ENCODE results near the gene MOB2. TPM values are rescaled to one million over a fixed set of nuclear protein-coding genes. Genes with fewer than 3 reads are reported as not detected.

The MOB2 gene
- total RNA-seq, 4 donors from 2014 or later: 34.7 to 50.4 (median 40.5) TPM

DNA sequence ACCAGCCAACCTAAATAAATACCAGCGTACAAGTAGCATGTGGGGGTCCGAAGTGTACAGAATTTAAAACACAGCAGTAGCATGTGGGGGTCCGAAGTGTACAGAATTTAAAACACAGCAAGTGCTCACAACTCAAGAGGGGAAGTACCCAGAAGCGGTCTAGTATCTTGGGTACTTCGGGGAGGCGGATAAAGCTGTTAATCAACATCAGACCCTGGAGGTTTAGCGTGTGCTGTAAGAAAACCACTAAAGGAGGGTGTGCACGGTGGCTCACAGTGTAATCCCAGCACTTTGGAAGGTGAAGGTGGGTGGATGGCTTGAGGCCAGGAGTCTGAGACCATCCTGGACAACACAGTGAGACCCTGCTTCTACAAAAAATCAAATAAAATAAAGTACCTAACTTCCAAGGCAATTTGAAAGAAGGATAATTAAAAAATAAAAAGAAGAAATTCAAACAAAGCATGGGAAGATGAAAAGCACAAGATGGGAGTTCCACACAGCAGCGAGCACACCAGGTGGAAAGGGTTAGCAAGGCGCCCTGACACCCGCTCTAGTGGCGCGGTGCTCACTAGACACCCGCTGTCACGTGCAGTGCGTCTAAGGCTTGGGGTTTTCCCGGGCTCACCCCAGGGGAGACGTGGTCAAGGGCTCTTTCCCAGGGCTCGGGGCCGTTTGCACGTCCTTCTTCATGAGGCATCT lies 35.0 kb upstream of the MOB2 start:
- H3K27me3 ChIP-seq: no peaks in the 10 kb centered on the region
- peak in 2 of 3 donors; percentile 75 to 78 for DNase-seq
- no peaks in the 10 kb centered on the region for H3K9me3 ChIP-seq
- H3K27ac ChIP-seq: peak overlapping the region in 1 of 4 donors; percentile 38
- TF ChIP-seq POLR2A (IDR thresholded peaks at IDR 0.05): no peak
- TF ChIP-seq, protein P1, sequence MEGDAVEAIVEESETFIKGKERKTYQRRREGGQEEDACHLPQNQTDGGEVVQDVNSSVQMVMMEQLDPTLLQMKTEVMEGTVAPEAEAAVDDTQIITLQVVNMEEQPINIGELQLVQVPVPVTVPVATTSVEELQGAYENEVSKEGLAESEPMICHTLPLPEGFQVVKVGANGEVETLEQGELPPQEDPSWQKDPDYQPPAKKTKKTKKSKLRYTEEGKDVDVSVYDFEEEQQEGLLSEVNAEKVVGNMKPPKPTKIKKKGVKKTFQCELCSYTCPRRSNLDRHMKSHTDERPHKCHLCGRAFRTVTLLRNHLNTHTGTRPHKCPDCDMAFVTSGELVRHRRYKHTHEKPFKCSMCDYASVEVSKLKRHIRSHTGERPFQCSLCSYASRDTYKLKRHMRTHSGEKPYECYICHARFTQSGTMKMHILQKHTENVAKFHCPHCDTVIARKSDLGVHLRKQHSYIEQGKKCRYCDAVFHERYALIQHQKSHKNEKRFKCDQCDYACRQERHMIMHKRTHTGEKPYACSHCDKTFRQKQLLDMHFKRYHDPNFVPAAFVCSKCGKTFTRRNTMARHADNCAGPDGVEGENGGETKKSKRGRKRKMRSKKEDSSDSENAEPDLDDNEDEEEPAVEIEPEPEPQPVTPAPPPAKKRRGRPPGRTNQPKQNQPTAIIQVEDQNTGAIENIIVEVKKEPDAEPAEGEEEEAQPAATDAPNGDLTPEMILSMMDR (IDR thresholded peaks at IDR 0.05): no peak
- H3K4me3 ChIP-seq: no peak overlapping the region
- no peaks in the 10 kb centered on the region for H3K36me3 ChIP-seq
- peaks cover 0 to 10% (median 2%) of the 10 kb centered on the region in 4 donors for H3K4me1 ChIP-seq

DNA sequence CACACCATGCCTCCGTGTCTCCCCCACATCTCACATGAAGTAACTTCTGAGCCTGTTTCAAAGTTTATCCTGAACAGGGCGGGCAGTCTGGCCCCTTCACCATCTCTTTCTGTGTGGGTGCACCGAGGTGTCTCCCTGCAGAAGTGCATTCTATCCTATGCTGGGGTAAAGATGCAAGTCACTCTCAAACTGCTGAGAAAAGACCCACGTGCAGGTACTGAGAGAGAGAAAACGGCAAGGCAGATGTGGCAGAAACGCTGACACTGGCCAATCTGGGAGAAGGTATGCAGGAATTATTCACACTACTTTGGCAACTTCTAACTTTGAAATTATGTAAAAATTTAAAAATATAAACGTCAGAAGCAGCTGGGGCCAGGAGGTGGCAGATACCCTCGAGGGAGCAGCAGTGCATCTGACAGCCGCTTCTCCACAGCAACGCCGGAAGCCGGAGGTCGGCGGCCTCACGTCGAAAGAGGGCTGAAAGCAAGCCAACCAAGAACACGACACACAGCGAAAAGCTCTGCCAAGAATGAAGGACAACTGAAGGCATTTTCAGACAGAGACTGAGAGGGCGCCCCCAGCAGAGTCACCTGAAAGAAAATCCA lies 34.2 kb upstream of the MOB2 start:
- peak in 1 of 3 donors; percentile 34 for DNase-seq
- no peak overlapping the region for H3K4me3 ChIP-seq
- H3K27me3 ChIP-seq: no peaks in the 10 kb centered on the region
- H3K36me3 ChIP-seq: no peaks in the 10 kb centered on the region
- TF ChIP-seq, protein P1 (IDR thresholded peaks at IDR 0.05): no peak
- no peak for TF ChIP-seq POLR2A (IDR thresholded peaks at IDR 0.05)
- no peaks in the 10 kb centered on the region for H3K9me3 ChIP-seq
- H3K27ac ChIP-seq: peak overlapping the region in 1 of 4 donors; percentile 38
- H3K4me1 ChIP-seq: peaks cover 0 to 15% (median 7%) of the 10 kb centered on the region in 4 donors

DNA sequence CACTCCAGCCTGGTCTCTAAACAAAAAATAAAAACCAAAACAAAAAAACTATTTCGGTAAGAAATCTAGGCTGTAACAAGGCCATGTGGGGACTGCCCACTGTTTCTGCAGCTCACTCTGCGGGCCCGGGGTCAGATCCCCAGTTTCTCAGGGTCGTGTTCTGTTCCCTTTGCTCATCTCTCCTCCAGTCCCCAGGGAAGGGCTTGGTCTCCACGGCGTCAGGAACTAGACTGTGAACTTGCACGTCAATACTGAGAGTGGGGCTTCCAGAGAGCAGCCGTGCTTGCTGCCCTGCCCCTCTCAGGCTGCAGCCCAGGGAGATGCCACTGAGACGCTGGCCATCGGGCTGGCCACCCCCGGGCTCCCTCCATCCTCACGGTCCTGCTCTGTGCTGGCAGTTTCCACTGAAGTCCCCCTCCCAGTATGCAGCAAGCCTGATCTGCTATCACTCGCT lies 33.7 kb upstream of the MOB2 start:
- Histone ChIP-seq H3K4me3 (no peak overlapping the region), H3K9me3 (no peaks in the 10 kb centered on the region), H3K36me3 (no peaks in the 10 kb centered on the region), H3K27ac (no peak overlapping the region), H3K4me1 (peaks cover 0 to 20% (median 12%) of the 10 kb centered on the region in 4 donors), H3K27me3 (no peaks in the 10 kb centered on the region)
- no peak for TF ChIP-seq POLR2A (IDR thresholded peaks at IDR 0.05)
- TF ChIP-seq, protein P1 (IDR thresholded peaks at IDR 0.05): no peak
- no peak for DNase-seq

DNA sequence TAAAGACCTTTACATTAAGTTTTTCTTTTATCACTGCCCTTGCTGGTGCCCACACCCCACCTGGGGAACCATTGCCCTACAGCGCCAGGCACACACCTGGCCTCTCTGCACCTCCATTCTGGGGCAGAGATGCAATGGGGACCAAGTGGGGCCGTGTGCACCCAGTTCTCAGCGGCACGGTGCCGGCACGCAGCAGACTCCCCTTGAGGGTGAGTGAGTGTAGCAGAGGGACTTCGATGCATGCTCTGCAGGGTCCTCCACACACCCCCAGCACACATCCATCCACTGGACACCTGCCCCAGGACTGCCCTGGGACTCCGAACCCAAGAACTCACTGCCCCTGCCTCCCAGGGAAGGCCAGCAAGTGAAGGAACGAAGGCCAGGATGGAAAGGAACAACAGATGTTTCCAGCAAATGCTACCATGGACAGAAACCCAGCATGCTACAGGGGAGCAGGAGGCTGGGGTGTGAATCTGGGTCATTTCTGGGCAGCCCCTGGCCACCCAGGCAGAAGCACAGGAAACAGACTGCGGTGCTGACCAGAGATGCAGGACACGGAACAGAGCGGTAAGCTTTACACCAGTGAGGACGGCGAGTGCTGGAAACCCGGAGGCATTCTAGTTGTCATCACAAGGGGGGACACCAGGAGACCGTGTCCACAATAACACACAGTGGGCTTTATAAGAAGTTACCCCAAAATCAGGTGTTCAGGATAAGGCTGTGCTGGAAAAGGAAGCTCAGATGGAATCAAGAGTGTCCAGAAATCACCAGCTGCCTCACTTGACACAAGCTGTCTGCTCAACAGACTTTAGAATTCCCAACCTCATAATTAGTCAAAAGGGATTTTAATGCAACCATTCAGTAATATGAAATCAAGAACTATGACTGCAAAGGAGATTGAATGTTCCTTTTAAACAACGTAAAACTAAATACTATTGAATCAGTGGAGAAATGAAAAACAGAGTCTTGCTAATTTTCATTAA lies 32.7 kb upstream of the MOB2 start:
- H3K27ac ChIP-seq: no peak overlapping the region
- no peaks in the 10 kb centered on the region for H3K27me3 ChIP-seq
- TF ChIP-seq, protein P1 (IDR thresholded peaks at IDR 0.05): no peak
- no peak for TF ChIP-seq POLR2A (IDR thresholded peaks at IDR 0.05)
- DNase-seq: no peak
- no peaks in the 10 kb centered on the region for H3K9me3 ChIP-seq
- no peaks in the 10 kb centered on the region for H3K36me3 ChIP-seq
- no peak overlapping the region for H3K4me3 ChIP-seq
- H3K4me1 ChIP-seq: peaks cover 0 to 26% (median 18%) of the 10 kb centered on the region in 4 donors

DNA sequence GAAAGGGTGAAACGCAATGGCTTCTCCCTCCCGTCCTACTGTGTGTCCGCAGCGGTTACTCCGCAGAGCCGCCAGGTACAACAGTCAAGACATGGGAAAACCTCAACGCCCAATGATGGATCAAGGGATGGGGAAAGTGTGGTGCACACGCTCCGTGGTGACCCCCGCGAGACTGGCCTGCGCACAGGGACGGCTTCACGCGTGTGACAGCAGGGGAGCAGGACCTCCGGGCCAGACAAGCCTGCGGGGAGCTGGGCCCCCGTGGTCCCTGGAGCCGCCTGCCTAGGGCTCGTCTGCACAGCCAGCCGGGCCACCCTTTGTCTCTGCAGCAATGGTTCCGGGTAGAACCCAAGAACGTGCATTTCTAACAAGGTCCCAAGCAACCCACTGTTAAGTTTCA lies 31.7 kb upstream of the MOB2 start:
- H3K4me1 ChIP-seq: peaks cover 0 to 31% (median 14%) of the 10 kb centered on the region in 4 donors

More for the DNA sequence above, 31.7 kb upstream of the MOB2 start:
- no peak for TF ChIP-seq POLR2A (IDR thresholded peaks at IDR 0.05)
- TF ChIP-seq, protein P1 (IDR thresholded peaks at IDR 0.05): no peak
- Histone ChIP-seq H3K4me3 (no peak overlapping the region), H3K9me3 (no peaks in the 10 kb centered on the region), H3K36me3 (no peaks in the 10 kb centered on the region), H3K27me3 (no peaks in the 10 kb centered on the region), H3K27ac (no peak overlapping the region)
- DNase-seq: no peak

Measured in Peyer's patch (tissue), 4 donors.